GM12873 (cell line): ENCODE measurements around the gene PLET1.

Source experiments
- CTCF ChIP-seq: IDR thresholded peaks from 2 replicates; pipeline ENCODE4 v1.5.1; 2012; ENCODE audit warnings: low read depth, mild to moderate bottlenecking, moderate library complexity, low read length, control low read depth; ENCODE audit not compliant: insufficient read depth; ENCODE audit errors: missing control alignments

Gene PLET1

GRCh38 chr11:112226831-112227401 lies 33.7 kb downstream of the PLET1 start:
- no peak for TF ChIP-seq CTCF

GRCh38 chr11:112226062-112226830 lies 34.4 kb downstream of the PLET1 start, which contains the start of gene PTS:
Gene PTS (plus strand): TSS chr11:112226428. CDS start chr11:112226444, 16 bp downstream.
- no peak for TF ChIP-seq CTCF

GRCh38 chr11:112225753-112226061 lies 35.0 kb downstream of the PLET1 start:
- no peak for TF ChIP-seq CTCF

GRCh38 chr11:112223754-112224532 lies 36.7 kb downstream of the PLET1 start:
- TF ChIP-seq CTCF, result no peak

- TF ChIP-seq CTCF, result no peak
These were observed 37.5 kb downstream of the PLET1 start for GRCh38 chr11:112223121-112223520.

GRCh38 chr11:112222303-112222702 lies 38.4 kb downstream of the PLET1 start:
- TF ChIP-seq CTCF, result no peak

GRCh38 chr11:112221274-112221835 lies 39.3 kb downstream of the PLET1 start:
- no peak for TF ChIP-seq CTCF
